ENCODE results near the gene RRP36. TPM values are rescaled to one million over a fixed set of nuclear protein-coding genes. Genes with fewer than 3 reads are reported as not detected.

The RRP36 gene
- total and polyA plus RNA-seq, 9 of the 15 experiments (the other 6 are each of a cell fraction or from before 2014, with no cell fraction given) = 27.6 to 150 (median 114) TPM

DNA sequence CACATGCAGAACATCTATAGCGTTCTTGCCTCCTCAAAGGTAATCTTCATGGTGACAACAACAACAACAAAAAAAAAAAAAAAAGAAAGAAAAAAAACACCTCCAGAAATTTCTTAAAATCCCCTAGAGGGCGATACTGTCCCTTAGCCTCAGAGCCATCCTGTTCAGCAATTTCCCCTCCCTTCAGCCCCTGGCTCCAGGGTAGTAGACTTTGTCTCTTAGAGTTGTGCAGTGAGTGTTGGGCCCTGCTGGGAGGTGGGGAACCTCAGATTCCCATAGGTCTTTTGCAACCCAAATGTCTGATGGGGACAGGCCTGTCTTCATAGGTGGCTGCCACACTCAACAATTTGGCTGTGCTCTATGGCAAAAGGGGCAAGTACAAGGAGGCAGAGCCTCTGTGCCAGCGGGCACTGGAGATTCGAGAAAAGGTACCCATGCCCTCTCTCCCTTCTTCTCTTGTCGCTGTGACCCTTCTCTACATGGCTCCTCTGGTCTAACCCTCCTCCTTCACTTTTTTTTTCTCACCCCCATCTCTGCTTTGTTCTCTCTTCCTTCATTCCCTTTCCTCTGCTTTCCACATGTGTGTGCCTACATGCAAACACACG, 48.7 kb downstream of the RRP36 start (continued):
- no peak for TF ChIP-seq MGA (IDR thresholded peaks at IDR 0.05)
- no peak for TF ChIP-seq HNRNPLL (IDR thresholded peaks at IDR 0.05; ENCODE audit: low read depth, low read length, poor library complexity, severe bottlenecking)
- TF ChIP-seq HMGN3 (IDR thresholded peaks at IDR 0.05; ENCODE audit: borderline replicate concordance, extremely low read depth, insufficient read length, low read depth, low read length) = no peak
- no peak for TF ChIP-seq KAT7 (CRISPR knock-in tag; IDR thresholded peaks at IDR 0.05; ENCODE audit: borderline replicate concordance)
- no peak for TF ChIP-seq POLR2A (conservative IDR thresholded peaks at IDR 0.05)
- TF ChIP-seq, protein P1, sequence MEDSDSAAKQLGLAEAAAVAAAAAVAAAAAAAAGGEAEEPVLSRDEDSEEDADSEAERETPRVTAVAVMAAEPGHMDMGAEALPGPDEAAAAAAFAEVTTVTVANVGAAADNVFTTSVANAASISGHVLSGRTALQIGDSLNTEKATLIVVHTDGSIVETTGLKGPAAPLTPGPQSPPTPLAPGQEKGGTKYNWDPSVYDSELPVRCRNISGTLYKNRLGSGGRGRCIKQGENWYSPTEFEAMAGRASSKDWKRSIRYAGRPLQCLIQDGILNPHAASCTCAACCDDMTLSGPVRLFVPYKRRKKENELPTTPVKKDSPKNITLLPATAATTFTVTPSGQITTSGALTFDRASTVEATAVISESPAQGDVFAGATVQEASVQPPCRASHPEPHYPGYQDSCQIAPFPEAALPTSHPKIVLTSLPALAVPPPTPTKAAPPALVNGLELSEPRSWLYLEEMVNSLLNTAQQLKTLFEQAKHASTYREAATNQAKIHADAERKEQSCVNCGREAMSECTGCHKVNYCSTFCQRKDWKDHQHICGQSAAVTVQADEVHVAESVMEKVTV (CRISPR knock-in tag; IDR thresholded peaks at IDR 0.05) = peak; percentile 71
- TF ChIP-seq RBM14 (IDR thresholded peaks at IDR 0.05; ENCODE audit: borderline replicate concordance, insufficient read depth, low read depth, low read length) = no peak
- peak; percentile 69 to 94 (median 82) for TF ChIP-seq CTCF (IDR thresholded peaks at IDR 0.05 in 2 of 3, conservative IDR thresholded peaks at IDR 0.05 in 1 of 3; ENCODE audit: insufficient read depth in 2 of 3, low read depth in 1 of 3, low read length in 3 of 3)
- TF ChIP-seq E2F3 (CRISPR knock-in tag; IDR thresholded peaks at IDR 0.05) = no peak
- TF ChIP-seq, protein P2, sequence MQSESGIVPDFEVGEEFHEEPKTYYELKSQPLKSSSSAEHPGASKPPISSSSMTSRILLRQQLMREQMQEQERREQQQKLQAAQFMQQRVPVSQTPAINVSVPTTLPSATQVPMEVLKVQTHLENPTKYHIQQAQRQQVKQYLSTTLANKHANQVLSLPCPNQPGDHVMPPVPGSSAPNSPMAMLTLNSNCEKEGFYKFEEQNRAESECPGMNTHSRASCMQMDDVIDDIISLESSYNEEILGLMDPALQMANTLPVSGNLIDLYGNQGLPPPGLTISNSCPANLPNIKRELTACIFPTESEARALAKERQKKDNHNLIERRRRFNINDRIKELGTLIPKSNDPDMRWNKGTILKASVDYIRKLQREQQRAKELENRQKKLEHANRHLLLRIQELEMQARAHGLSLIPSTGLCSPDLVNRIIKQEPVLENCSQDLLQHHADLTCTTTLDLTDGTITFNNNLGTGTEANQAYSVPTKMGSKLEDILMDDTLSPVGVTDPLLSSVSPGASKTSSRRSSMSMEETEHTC (IDR thresholded peaks at IDR 0.05) = no peak

Data from K562 (cell line).